Suprapubic skin (tissue), 4 donors: Measurements from ENCODE around the gene CEP135. TPM values are rescaled to one million over a fixed set of nuclear protein-coding genes. Genes with fewer than 3 reads are reported as not detected.

Experiments used
- DNase-seq, 2 donors: peaks; one replicate each; pipeline ENCODE4 v3.0.0-alpha.2; 2019; ENCODE audit warnings: low spot score in 2 of 2
- H3K27ac ChIP-seq: fragments of 200-600 bp; sonication (generic); one replicate; pipeline ENCODE4 v1.5.1; 2019
- H3K27me3 ChIP-seq: fragments of 200-600 bp; sonication (generic); one replicate; pipeline ENCODE4 v1.5.1; 2019
- H3K36me3 ChIP-seq: fragments of 200-600 bp; sonication (generic); one replicate; pipeline ENCODE4 v1.5.1; 2019
- H3K4me1 ChIP-seq: fragments of 200-600 bp; sonication (generic); one replicate; pipeline ENCODE4 v1.5.1; 2019
- H3K4me3 ChIP-seq: fragments of 200-600 bp; sonication (generic); one replicate; pipeline ENCODE4 v1.5.1; 2019; ENCODE audit warnings: mild to moderate bottlenecking
- H3K9me3 ChIP-seq: fragments of 200-600 bp; sonication (generic); one replicate; pipeline ENCODE4 v1.5.1; 2019
- CTCF ChIP-seq, 2 donors: fragments of 200-600 bp in 1 of 2; fragments of 450-650 bp in 1 of 2; sonication (generic) in 1 of 2; IDR thresholded peaks; one replicate each; pipeline ENCODE4 v1.5.1; 2016 to 2019; ENCODE audit warnings: antibody characterized with exemption in 2 of 2, mild to moderate bottlenecking in 1 of 2, moderate library complexity in 1 of 2
- EP300 ChIP-seq: sonication (generic); formaldehyde crosslinking; IDR thresholded peaks from one replicate; pipeline ENCODE4 v1.6.1; 2017; ENCODE audit warnings: antibody characterized with exemption
- POLR2A ChIP-seq, 2 donors: fragments of 450-650 bp; IDR thresholded peaks; one replicate each; pipeline ENCODE4 v1.6.1; 2017; ENCODE audit warnings: antibody characterized with exemption in 2 of 2, mild to moderate bottlenecking in 2 of 2, moderate library complexity in 2 of 2
- POLR2AphosphoS5 ChIP-seq, 3 donors: sonication (generic); formaldehyde crosslinking; IDR thresholded peaks; one replicate each; pipeline ENCODE4 v1.6.1; 2017; ENCODE audit warnings: antibody characterized with exemption in 3 of 3
- WGBS: methylation state at CpG from one replicate; pipeline ENCODE4 v1.1.5; 2018; 5-methylcytosine and 5-hydroxymethylcytosine counted together
- total RNA-seq, 4 donors: library from RNA; depleted of rRNA; stranded (reverse); fragments of >200 nt; gene quantifications; one replicate each; pipeline ENCODE4 v1.1.0, GENCODE V29; 2016

CEP135 gene
- total RNA-seq, 4 donors from 2014 or later, result 3.1 to 16.1 (median 4.8) TPM

- TF ChIP-seq EP300, result no peak
- TF ChIP-seq CTCF (IDR thresholded peaks at IDR 0.05), result no peak
- no peak for TF ChIP-seq POLR2AphosphoS5 (IDR thresholded peaks at IDR 0.05)
- TF ChIP-seq POLR2A (IDR thresholded peaks at IDR 0.05), result no peak
- H3K4me3 ChIP-seq, result no peak overlapping the region
- H3K36me3 ChIP-seq, result peaks cover 43% of the 10 kb centered on the region
- no peaks in the 10 kb centered on the region for H3K27me3 ChIP-seq
- no peaks in the 10 kb centered on the region for H3K9me3 ChIP-seq
- no peak overlapping the region for H3K27ac ChIP-seq
- DNase-seq, result no peak
- no peaks in the 10 kb centered on the region for H3K4me1 ChIP-seq
Observed at GRCh38 chr4:56007154-56007553, 58.4 kb downstream of the CEP135 start.

- H3K27me3 ChIP-seq, result no peaks in the 10 kb centered on the region
- no peak overlapping the region for H3K4me3 ChIP-seq
- H3K27ac ChIP-seq, result no peak overlapping the region
- no peaks in the 10 kb centered on the region for H3K4me1 ChIP-seq
- no peak for DNase-seq
- H3K9me3 ChIP-seq, result no peaks in the 10 kb centered on the region
- peaks cover 47% of the 10 kb centered on the region for H3K36me3 ChIP-seq
- TF ChIP-seq EP300 (no peak), POLR2A (IDR thresholded peaks at IDR 0.05) (no peak), POLR2AphosphoS5 (IDR thresholded peaks at IDR 0.05) (no peak)
Observed at GRCh38 chr4:56008206-56008605, 59.5 kb downstream of the CEP135 start.

- no peaks in the 10 kb centered on the region for H3K27me3 ChIP-seq
- TF ChIP-seq POLR2AphosphoS5 (IDR thresholded peaks at IDR 0.05) (no peak), POLR2A (IDR thresholded peaks at IDR 0.05) (no peak), CTCF (IDR thresholded peaks at IDR 0.05) (no peak), EP300 (no peak)
- no peak overlapping the region for H3K4me3 ChIP-seq
- no peak for DNase-seq
- H3K36me3 ChIP-seq, result peaks cover 62% of the 10 kb centered on the region
- H3K9me3 ChIP-seq, result no peaks in the 10 kb centered on the region
- H3K4me1 ChIP-seq, result no peaks in the 10 kb centered on the region
- H3K27ac ChIP-seq, result no peak overlapping the region
Observed at GRCh38 chr4:56026596-56026995, 77.9 kb downstream of the CEP135 start.

GRCh38 chr4:56028165-56028564 lies 79.4 kb downstream of the CEP135 start:
- H3K27me3 ChIP-seq, result no peaks in the 10 kb centered on the region
- no peak overlapping the region for H3K4me3 ChIP-seq
- TF ChIP-seq EP300 (no peak), CTCF (IDR thresholded peaks at IDR 0.05) (no peak), POLR2A (IDR thresholded peaks at IDR 0.05) (no peak), POLR2AphosphoS5 (IDR thresholded peaks at IDR 0.05) (no peak)
- H3K9me3 ChIP-seq, result no peaks in the 10 kb centered on the region
- no peak overlapping the region for H3K27ac ChIP-seq
- H3K4me1 ChIP-seq, result no peaks in the 10 kb centered on the region
- 97% methylated on average over 3 of the region's 3 CpGs for WGBS
- DNase-seq, result no peak
- peaks cover 55% of the 10 kb centered on the region for H3K36me3 ChIP-seq

- 77% methylated on average over 7 of the region's 8 CpGs for WGBS
- Histone ChIP-seq H3K27me3 (peaks cover 4% of the 10 kb centered on the region), H3K4me3 (no peak overlapping the region), H3K4me1 (no peaks in the 10 kb centered on the region), H3K36me3 (no peaks in the 10 kb centered on the region), H3K9me3 (no peaks in the 10 kb centered on the region), H3K27ac (no peak overlapping the region)
- DNase-seq, result no peak
- no peak for TF ChIP-seq CTCF (IDR thresholded peaks at IDR 0.05)
- TF ChIP-seq POLR2A (IDR thresholded peaks at IDR 0.05), result no peak
- no peak for TF ChIP-seq EP300
- no peak for TF ChIP-seq POLR2AphosphoS5 (IDR thresholded peaks at IDR 0.05)
Observed at GRCh38 chr4:56038487-56039162, 89.9 kb downstream of the CEP135 start.

GRCh38 chr4:56040842-56041241 lies 92.1 kb downstream of the CEP135 start:
- no peak for DNase-seq
- Histone ChIP-seq H3K4me1 (no peaks in the 10 kb centered on the region), H3K36me3 (no peaks in the 10 kb centered on the region)

More at GRCh38 chr4:56040842-56041241, 92.1 kb downstream of the CEP135 start:
- TF ChIP-seq POLR2AphosphoS5 (IDR thresholded peaks at IDR 0.05) (no peak), CTCF (IDR thresholded peaks at IDR 0.05) (no peak), POLR2A (IDR thresholded peaks at IDR 0.05) (no peak), EP300 (no peak)
- Histone ChIP-seq H3K27me3 (peaks cover 4% of the 10 kb centered on the region), H3K4me3 (no peak overlapping the region), H3K27ac (no peak overlapping the region), H3K9me3 (no peaks in the 10 kb centered on the region)
- 56% methylated on average over 2 of the region's 2 CpGs for WGBS
